Superior temporal gyrus (tissue), 1 donor: ENCODE data around the gene CCDC78.
A peak's percentile ranks its signal among the peaks of the same experiment; 100 is the strongest.

Experiments
- DNase-seq: peaks from one replicate; pipeline ENCODE4 v3.0.0-alpha.2; 2016; ENCODE audit errors: extremely low spot score

The CCDC78 gene

DNA sequence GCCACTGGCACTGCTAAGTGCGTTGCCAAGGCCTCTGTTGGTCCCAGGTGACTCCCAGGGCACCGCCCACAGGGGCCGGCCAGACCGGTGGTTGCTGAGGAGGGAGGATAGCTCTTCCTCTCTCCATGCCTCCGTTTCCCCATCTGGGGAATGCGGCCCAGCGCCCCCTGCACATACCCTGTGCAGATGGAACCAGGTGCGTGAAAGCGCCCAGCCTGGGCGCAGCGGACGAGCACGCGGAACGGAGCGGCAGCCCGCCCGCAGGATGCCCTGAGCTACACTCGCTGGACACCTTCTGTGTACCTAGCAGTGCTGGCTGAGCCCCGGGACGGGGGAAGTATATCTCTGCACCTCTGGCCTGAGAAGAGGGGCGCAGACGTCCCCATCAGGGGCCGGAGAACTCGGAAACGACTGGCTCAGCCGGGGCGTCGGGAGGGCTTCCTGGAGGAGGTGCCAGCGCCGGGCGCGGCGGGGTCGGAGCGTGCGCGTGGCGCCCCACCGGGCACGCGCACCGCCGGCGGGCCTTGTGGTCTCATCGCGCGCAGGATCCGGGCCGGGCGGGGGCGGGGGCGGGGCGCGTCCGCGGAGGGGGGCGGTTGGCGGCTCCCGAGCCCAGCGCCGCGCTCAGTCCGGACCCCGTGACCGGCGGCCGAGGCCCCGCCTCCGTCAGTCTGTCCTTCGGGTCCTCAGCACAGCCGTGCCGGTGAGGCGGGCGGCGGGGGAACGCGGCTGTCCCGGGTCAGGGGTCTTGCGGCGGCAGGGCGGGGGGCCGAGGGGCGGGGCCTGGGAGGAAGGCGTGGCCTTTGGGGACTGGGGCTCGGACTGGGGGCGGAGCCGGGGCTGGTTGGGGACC lies at the start of gene CCDC78, which contains the start of gene HAGHL:
Gene CCDC78 (minus strand): TSS at position 6 of the 853 bp plus-strand sequence. CDS start 76 bp downstream, outside the sequence.
Gene HAGHL (plus strand): TSS at position 669 of the 853 bp plus-strand sequence. CDS start 404 bp downstream, outside the sequence.
- peak; percentile 40 for DNase-seq

DNA sequence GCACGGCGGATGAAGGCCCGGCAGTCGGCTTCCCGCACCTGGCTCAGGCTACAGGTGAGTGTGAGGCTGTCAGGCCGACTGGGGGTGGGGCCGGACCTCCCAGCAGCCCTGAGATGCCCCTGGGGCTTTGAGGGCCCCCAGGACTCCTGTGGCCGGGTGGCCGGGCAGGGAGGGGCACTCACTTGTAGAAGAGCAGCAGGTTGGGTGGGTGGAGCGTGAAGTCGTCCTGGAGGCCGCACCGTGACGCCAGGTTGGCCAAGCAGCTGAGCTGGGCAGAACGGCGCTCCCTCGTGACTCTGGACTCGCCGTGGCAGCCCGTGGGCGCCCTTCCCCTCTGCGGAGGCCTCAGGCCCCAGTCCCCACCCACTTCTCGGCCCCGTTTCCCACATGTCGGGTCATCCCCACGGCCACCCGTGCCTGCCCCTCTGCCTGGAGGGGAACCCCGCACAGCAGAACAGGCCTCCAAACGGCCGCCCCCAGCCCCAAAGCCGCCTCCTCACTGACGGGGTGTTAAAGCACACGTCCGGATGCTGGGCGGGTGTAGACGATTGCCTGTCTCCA lies 49.1 kb upstream of the CCDC78 start:
- DNase-seq, result no peak

DNA sequence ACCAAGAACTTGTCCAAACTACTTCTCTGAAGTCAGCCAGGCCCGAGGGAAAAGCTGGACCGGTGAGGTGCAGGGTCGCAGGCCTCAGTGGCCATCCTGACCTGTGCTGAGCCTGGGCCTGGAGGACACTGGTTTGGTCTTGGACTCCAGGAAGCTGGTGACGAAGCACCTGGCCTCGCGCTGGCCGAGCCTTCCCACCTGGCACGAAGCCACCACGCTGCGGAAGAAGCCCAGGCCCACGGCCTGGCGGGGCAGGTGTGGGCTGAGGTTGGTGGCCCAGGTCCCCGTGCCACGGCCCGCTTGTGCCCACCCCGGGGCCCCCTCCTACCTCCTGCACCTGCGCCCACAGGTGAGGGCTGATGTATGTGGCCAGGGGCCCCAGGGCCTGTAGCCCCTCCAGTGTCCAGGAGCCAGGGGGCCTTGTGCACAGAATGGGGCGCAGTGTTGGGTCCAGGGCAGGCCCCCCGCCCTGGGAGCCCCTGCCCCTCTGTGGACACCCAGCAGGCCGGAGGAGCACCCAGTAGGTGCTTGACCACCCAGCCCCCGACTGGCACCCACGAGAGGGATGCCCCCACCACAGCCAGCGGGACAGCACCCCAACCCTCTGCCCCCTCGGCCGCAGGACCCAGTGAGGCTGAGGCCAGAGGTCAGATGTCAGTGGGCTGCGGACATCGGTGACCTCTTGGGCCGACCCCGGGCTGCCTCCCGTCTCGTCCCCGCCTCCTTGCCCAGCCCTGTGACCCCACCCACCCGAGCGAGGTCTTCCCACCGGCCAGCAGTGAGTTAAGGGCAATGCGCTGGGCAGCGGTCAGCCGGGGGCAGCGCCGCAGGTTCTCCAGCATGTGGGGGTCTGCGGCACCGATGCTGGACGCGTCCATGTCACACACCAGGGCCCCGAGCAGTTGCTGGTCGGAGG lies 48.1 kb upstream of the CCDC78 start:
- DNase-seq, result no peak

DNA sequence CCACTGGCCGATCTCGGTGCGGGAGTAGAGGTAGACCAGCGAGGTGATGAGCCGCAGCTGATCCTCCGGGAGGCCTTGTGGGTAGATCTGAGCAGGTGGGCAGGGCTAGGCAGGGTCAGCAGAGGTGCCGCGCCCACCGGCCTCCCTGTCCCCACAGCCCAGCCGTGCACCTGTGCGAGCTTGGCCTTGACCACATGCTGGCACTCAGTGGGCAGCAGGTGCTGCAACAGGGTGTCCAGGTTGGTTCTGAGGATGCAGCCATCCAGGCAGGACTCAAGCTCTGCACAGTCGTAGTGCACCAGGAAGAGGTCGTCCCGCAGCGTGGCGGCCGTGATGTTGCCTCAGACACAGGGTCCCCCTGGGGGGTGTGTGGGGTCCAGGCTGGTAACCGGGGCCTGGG lies 46.7 kb upstream of the CCDC78 start:
- DNase-seq, result no peak

DNA sequence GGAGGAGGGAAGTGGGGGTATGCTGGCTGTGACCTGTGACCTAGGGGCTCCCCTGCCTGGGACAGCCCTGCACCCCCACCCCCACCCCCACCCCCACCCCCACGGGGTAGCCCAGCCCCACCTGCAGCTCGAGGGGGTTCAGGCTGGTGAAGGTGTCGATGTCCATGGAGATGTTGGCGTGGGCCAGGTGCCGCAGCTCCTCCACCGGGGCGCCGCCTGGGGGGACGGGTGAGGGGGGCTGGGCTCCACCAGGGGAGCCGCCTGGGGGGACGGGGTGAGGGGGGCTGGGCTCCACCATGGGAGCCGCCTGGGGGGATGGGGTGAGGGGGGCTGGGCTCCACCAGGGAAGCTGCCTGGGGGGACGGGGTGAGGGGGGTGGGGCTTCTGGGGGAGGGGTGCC lies 44.2 kb upstream of the CCDC78 start:
- DNase-seq, result no peak

DNA sequence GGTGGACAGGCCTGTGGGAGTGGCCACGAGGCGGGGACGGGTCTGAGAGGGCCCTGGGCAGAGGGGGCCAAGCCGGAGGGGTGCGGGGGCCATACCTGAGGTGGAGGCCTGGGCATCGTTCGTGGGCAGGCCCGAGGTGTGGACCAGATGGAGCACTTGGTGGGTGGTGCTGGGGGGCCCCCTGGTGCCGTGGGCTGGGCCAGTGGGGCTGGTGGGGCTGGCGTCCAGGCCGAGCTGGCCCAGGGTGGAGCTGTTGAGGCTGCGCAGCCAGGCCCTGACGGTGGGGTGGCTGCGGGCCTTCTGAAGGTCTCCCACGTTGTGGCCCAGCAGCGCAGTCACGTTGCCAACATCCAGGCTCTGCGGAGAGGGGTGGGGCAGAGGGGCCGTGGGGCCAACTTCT lies 43.7 kb upstream of the CCDC78 start:
- DNase-seq, result no peak

DNA sequence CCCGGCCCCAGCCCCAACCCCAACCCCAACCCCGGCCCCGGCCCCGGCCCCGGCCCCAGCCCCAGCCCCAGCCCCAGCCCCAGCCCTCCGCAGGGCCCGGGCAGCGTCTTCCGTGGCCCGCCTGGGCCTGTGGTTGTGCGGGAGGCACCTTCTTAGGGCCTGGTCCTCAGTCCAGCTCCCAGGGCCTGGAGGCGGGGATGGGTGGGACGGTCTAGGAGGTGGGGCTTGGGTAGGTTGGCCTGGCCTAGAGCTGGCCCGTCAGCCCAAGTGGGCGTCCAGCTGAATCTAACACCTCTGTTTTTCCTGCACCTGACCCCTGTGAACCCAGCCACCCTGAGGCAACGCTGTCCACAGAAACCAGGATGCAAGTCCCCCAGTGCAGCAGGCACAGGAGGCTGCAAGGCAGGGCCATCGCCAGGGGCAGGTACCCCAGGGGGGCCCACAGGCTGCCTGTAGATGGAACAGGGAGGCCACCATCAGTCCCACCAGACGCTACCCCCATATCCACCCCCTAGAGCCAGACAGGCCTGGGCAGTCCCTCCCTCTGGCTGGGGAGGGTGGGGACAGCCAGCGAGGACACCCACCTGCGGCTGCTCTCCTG lies 43.0 kb upstream of the CCDC78 start:
- DNase-seq, result no peak

DNA sequence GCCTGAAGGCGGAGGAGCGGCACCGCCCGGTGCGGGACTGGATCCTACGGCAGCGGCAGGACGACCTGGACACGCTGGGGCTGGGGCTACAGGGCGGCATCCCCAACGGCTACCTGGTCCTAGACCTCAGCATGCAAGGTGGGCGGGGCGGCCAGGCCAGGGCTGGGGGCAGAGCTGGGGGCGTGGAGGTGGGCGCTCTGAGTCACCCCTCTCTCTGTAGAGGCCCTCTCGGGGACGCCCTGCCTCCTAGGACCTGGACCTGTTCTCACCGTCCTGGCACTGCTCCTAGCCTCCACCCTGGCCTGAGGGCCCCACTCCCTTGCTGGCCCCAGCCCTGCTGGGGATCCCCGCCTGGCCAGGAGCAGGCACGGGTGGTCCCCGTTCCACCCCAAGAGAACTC lies 42.2 kb upstream of the CCDC78 start:
- no peak for DNase-seq

DNA sequence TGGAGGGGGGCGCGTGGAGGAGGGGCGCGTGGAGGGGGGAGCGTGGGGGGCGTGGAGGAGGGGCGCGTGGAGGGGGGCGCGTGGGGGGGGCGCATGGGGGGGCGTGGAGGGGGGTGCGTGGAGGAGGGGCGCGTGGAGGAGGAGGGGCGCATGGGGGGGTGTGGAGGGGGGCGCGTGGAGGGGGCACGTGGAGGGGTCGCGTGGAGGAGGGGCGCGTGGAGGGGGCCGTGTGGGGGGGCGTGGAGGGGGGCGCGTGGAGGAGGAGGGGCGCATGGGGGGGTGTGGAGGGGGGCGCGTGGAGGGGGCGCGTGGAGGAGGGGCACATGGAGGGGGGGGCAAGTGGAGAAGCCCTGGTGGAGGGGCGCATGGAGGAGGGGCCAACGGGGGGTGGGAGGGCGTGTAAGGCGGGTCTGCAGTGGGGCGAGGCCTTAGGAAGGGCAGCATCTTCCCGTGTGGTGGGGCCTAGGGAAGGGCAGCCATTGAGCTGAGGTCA lies 41.5 kb upstream of the CCDC78 start:
- no peak for DNase-seq

DNA sequence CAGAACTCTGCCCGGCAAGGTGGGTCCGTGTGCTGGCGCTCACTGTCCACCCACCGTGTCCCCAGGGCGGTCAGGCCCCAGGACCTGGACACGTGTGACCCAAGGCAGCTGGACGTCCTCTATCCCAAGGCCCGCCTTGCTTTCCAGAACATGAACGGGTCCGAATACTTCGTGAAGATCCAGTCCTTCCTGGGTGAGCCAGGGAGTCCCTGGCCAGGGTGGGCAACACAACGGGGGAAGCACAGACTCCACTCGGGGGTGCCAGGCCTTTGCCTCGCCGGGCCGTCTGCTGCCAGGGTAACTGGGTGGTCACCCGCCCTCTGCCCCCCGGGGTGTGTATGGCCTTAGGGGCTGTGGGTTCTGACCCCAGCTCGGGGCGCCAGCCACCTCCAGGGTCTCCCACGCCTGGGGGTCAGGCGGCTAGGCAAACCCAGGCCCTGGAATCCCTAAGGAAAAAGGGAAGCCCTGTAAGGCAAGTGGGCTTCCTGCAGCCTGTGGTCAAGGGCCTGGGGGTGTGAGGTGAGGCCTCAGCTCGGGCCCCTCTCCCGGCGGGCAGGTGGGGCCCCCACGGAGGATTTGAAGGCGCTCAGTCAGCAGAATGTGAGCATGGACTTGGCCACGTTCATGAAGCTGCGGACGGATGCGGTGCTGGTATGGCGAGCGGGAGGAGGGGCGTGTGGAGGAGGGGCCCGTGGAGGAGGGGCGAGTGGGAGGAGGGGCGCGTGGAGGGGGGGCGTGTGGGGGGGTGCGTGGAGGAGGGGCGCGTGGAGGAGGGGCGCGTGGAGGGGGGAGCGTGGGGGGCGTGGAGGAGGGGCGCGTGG lies 40.8 kb upstream of the CCDC78 start:
- DNase-seq, result no peak

DNA sequence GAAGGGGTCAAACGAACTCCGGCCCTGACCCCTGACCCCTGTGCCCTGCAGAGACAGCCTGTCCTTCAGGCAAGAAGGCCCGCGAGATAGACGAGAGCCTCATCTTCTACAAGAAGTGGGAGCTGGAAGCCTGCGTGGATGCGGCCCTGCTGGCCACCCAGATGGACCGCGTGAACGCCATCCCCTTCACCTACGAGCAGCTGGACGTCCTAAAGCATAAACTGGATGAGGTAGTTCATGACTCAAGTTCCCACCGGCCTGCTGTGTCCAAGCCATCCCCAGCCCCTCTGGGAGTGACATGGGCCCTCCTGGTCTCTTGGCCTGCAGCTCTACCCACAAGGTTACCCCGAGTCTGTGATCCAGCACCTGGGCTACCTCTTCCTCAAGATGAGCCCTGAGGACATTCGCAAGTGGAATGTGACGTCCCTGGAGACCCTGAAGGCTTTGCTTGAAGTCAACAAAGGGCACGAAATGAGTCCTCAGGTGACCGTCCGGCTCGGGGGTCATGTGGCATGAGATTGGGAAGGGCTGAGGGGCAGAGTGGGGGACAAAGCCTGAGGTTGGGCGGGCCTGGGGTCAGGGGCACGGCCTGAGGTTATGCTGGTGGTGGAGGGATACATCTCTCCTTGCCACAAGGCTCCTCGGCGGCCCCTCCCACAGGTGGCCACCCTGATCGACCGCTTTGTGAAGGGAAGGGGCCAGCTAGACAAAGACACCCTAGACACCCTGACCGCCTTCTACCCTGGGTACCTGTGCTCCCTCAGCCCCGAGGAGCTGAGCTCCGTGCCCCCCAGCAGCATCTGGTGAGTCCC lies 40.0 kb upstream of the CCDC78 start:
- DNase-seq, result no peak

DNA sequence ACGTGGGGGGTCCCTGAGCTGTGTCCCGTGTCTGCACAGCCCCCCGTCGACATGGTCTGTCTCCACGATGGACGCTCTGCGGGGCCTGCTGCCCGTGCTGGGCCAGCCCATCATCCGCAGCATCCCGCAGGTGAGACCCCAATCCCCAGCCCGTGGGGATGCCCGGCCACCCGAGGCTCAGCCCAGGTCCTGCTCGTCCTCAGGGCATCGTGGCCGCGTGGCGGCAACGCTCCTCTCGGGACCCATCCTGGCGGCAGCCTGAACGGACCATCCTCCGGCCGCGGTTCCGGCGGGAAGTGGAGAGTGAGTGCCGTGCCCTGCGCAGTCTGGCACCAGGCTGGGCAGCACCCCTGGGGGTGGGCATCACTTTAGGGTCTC lies 39.2 kb upstream of the CCDC78 start:
- no peak for DNase-seq

DNA sequence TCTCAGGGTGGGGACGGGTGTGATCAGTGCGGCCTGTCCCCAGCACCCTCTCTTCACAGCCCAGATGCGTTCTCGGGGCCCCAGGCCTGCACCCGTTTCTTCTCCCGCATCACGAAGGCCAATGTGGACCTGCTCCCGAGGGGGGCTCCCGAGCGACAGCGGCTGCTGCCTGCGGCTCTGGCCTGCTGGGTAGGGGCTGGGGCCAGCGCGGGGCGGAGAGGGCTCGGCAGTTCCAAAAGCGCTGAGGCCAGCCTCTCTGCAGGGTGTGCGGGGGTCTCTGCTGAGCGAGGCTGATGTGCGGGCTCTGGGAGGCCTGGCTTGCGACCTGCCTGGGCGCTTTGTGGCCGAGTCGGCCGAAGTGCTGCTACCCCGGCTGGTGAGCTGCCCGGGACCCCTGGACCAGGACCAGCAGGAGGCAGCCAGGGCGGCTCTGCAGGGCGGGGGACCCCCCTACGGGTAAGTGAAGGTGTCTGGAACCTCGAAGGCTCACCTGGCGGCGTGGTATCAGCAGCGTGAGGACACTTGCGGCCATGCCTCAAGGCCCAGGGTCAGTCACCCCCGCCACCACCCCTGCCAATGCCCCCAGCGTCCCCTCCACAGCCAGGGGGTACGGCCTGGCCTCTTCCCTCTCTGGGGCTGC lies 38.7 kb upstream of the CCDC78 start:
- no peak for DNase-seq

DNA sequence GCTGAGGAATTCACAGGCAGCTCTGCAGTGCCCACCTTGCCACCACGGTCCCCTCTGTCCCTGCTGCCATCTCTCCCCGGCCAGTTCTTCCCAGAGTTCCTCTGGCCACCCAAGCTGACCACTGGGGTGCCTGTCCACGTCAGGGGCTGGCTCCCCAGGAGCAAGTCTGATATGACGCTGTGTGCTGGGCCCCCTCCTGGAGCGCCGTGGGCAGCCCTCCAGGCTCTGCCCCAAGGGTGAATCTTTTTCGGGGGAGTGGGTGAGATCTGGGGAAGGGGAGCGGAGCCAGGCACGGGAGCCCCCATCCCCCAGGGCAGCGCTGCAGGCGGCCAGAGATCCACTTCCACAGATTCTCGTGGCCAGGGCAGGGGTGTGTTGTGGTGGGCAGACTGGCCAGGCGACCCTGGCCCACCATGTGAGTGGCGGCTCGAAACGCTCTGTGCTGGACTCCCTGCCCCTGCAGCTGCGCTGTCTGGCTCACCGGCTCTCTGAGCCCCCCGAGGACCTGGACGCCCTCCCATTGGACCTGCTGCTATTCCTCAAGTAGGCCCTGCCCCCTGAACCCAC lies 38.0 kb upstream of the CCDC78 start:
- no peak for DNase-seq

DNA sequence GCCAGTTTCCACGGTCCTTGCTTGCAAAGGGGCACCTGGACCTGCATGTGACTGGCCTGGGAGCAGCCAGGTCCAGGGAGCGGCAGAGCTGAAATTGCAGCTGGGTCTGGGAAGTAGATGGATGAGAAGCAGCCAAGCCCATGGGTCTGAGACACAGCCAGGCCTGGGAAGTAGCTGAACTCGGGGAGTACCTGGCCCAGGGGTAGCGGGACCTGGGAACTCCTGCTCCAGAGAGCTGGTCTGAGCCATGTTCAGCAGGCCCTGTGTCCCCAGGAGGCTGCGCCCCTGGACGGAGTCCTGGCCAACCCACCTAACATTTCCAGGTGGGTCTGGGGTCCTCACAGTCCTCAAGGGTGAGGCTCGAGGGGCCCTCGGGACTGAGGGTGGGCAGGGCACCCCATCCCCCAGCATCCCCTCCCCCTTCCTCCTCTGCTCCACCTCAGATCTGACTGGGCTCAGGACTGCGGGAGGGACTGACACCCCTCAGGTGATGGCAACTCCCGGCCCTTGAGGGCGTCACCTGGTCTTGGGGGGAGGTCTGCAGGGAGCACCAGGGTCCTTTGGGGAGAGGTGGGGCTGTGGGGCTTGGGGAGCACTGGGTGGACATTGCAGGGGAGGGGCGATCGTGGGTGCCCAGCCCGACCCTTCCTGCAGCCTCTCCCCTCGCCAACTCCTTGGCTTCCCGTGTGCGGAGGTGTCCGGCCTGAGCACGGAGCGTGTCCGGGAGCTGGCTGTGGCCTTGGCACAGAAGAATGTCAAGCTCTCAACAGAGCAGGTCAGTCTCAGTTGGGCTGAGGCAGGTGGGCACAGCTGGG lies 37.3 kb upstream of the CCDC78 start:
- DNase-seq, result no peak

DNA sequence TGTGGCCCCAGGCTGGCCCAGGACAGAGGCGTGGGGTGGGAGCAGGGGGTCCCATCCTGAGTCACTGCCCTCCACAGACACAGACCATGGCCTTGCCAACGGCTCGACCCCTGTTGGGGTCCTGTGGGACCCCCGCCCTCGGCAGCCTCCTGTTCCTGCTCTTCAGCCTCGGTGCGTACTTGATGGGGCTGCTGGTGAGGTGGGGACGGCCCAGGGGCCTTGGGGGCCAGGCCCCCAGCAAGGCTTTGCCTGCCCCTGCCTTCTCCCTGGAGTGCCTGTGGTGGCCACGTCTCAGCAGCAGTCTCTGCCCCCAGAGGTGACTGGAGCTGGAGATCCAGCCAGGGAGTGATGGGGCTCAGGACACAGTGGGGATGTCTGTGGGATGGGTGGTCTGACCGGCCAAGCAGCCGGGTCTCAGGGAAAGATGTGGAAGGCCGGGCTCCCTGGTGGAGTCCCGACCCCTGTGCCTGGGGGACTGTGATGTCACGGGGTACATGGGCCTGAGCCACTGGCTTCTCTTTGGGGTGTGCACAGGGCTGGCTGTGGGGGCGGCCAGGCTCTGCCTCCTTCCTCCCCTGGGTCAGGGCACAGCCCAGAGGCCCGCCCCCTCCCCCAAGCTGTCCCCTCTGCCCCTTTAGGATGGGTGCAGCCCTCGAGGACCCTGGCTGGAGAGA lies 36.5 kb upstream of the CCDC78 start:
- DNase-seq, result no peak

DNA sequence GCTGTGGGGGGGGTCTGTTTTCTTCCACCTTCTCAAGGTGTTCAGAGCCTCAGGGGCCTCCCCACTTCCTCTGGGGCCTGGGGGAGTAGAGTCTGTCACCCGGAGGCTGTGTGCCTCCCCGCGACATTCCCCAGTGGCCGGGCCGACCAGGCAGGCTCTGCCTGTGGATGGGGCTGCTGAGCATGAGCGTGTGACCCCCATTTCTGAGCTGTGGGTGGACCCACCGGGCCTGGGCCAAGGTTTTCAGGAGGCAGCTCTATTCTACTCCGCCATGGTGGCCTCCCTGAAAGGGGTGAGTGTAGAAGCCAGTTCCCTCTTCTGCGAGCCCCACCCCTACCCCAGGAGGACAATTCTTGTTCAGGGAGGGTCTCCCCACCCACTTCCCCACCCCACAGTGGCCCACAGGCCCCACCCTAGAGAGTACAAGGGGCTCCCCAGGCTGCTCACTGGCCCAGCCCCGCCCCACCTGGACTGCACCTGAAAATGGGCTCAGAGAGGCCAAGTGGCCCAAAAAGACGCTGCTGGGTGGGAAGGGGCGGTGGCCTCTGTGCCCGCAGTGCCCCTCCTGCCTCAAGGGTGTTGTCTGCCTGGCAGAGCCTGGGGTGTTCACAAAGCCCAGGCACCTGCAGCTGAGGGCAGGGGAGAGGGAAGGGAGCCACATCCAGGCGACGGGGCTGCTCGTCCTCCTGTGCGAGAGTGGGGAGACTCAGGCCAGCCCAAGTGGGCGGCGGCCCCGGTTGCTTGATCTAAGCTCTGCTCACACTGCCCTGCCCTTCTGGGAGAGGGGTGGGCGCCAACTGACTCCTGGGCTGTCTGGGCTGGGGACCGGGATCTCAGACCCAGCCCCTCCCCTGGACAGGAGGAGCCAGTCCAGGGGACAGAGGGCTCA lies 35.6 kb upstream of the CCDC78 start:
- DNase-seq, result no peak
